CD4-positive, alpha-beta T cell (primary cell): ENCODE data around the gene DDIT4. TPM values are rescaled to one million over a fixed set of nuclear protein-coding genes. Genes with fewer than 3 reads are reported as not detected.

Source experiments
- ATAC-seq: fragments of 200-7000 bp; cut with Tn5 transposase; one replicate; pipeline ENCODE4 v1.10.0; 2022; ENCODE audit warnings: mild to moderate bottlenecking; ENCODE audit not compliant: poor library complexity
- CTCF ChIA-PET: fragments of 350-600 bp; sonication (Branson Sonifier 250); formaldehyde crosslinking; loops from one replicate; lab custom pipeline; 2021; ENCODE audit warnings: antibody characterized with exemption, inconsistent platforms; lab: Charles Lee
- POLR2A ChIA-PET: fragments of 350-600 bp; sonication (Branson Sonifier 250); formaldehyde crosslinking; loops from one replicate; lab custom pipeline; 2021; ENCODE audit warnings: antibody characterized with exemption, inconsistent platforms; lab: Charles Lee
- DNase-seq, 14 experiments: peaks; one replicate each; pipeline ENCODE4 v3.0.0-alpha.2; 2013 to 2020; ENCODE audit warnings: mixed read lengths in 2 of 14
- H3K27ac ChIP-seq, 2 donors: one replicate each; pipeline versions ENCODE4 v1.5.1 to v1.7.0; 2013; ENCODE audit warnings: low read length in 2 of 2, low read depth in 1 of 2, mild to moderate bottlenecking in 1 of 2
- H3K27me3 ChIP-seq, 2 experiments: 1 replicate in 1 of 2; 2 replicates in 1 of 2; pipeline versions ENCODE4 v1.6.1 to v1.7.0; 2013; ENCODE audit warnings: low read length in 2 of 2, control low read depth in 1 of 2, mild to moderate bottlenecking in 1 of 2, moderate library complexity in 1 of 2; ENCODE audit not compliant: insufficient read depth in 2 of 2, control insufficient read depth in 1 of 2
- H3K36me3 ChIP-seq: one replicate; pipeline ENCODE4 v1.6.1; 2013; ENCODE audit warnings: low read length, control low read depth; ENCODE audit not compliant: insufficient read depth
- H3K4me1 ChIP-seq: one replicate; pipeline ENCODE4 v1.6.1; 2013; ENCODE audit warnings: low read length, control low read depth; ENCODE audit not compliant: insufficient read depth
- H3K4me3 ChIP-seq: one replicate; pipeline ENCODE4 v1.5.1; 2013; ENCODE audit warnings: mild to moderate bottlenecking, low read length, moderate library complexity
- H3K9me3 ChIP-seq, 2 experiments: 1 replicate in 1 of 2; 2 replicates in 1 of 2; pipeline versions ENCODE4 v1.6.1 to v1.7.0; 2013; ENCODE audit warnings: low read length in 2 of 2, mild to moderate bottlenecking in 2 of 2, control low read depth in 1 of 2, moderate library complexity in 1 of 2; ENCODE audit not compliant: control insufficient read depth in 1 of 2, insufficient read depth in 1 of 2
- H3K27ac Mint-ChIP-seq: one replicate; pipeline ENCODE4 v1.8.0; 2020; ENCODE audit warnings: mixed read lengths
- H3K27me3 Mint-ChIP-seq: one replicate; pipeline ENCODE4 v1.8.0; 2021; ENCODE audit warnings: mixed read lengths
- H3K36me3 Mint-ChIP-seq: one replicate; pipeline ENCODE4 v1.8.0; 2021; ENCODE audit warnings: low read depth, mixed read lengths
- H3K4me1 Mint-ChIP-seq: one replicate; pipeline ENCODE4 v1.8.0; 2021; ENCODE audit warnings: low read depth, mixed read lengths
- H3K4me3 Mint-ChIP-seq: one replicate; pipeline ENCODE4 v1.8.0; 2020; ENCODE audit warnings: mild to moderate bottlenecking, mixed read lengths
- H3K9me3 Mint-ChIP-seq: one replicate; pipeline ENCODE4 v1.8.0; 2020; ENCODE audit warnings: mixed read lengths
- intact Hi-C, 2 experiments: fragments of 100-400 bp; cut with DNase I in 1 of 2; cut with micrococcal nuclease in 1 of 2; formaldehyde crosslinking; loops; one replicate each; pipeline versions ENCODE4 v1.15.1 to v1.9.0; 2023 to 2025; cut with DNase I, micrococcal nuclease
- total RNA-seq, 174 experiments: library from RNA in 2 of 174; stranded (reverse) in 2 of 174; gene quantifications; one replicate each; pipeline ENCODE4 v1.2.3 and lab custom pipeline; 2021 to 2026
- TF ChIP-seq, protein P1 (sequence below): fragments of 200-600 bp; IDR thresholded peaks from one replicate; pipeline ENCODE4 v1.8.0; 2022; ENCODE audit warnings: antibody characterized with exemption, mild to moderate bottlenecking

Gene DDIT4
- total RNA-seq, 2 experiments from 2014 or later = 427 to 436 TPM

DNA sequence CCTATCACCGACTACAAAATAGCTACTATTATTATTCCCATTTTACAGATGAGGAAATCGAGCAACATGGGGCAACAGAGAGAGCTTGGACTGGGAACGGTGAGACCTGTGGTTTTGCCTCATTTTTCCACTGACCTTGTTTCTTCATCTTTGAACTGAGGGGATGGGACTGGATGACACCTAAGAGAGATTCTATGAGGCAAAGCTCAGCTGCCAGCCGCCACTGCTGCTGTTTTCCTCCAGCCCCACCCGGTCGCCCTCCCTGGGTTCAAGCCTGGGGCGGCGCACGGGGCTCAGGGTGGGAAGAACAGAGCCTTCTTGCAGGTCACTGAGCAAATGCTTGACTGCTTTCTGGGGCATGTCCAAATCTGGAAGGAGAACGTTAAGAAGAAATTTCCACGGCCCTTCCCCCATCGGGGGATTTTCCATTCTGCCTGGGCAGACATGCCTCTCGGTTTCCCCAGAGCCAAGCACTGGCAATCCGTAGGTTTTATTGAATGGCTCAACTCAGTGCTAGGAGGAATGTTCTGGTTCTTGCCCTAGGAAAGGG, 12.3 kb downstream of the DDIT4 start:
- Mint-ChIP-seq H3K36me3 (no peaks in the 10 kb centered on the region), H3K9me3 (no peaks in the 10 kb centered on the region), H3K27me3 (no peaks in the 10 kb centered on the region), H3K4me3 (no peak overlapping the region), H3K4me1 (peaks cover 48% of the 10 kb centered on the region), H3K27ac (peak overlapping the region; percentile 71)
- peaks cover 33% of the 10 kb centered on the region for H3K4me1 ChIP-seq
- no peaks in the 10 kb centered on the region for H3K9me3 ChIP-seq
- H3K27me3 ChIP-seq = no peaks in the 10 kb centered on the region
- H3K27ac ChIP-seq = no peak overlapping the region
- H3K36me3 ChIP-seq = no peaks in the 10 kb centered on the region
- TF ChIP-seq, protein P1, sequence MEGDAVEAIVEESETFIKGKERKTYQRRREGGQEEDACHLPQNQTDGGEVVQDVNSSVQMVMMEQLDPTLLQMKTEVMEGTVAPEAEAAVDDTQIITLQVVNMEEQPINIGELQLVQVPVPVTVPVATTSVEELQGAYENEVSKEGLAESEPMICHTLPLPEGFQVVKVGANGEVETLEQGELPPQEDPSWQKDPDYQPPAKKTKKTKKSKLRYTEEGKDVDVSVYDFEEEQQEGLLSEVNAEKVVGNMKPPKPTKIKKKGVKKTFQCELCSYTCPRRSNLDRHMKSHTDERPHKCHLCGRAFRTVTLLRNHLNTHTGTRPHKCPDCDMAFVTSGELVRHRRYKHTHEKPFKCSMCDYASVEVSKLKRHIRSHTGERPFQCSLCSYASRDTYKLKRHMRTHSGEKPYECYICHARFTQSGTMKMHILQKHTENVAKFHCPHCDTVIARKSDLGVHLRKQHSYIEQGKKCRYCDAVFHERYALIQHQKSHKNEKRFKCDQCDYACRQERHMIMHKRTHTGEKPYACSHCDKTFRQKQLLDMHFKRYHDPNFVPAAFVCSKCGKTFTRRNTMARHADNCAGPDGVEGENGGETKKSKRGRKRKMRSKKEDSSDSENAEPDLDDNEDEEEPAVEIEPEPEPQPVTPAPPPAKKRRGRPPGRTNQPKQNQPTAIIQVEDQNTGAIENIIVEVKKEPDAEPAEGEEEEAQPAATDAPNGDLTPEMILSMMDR = no peak
- intact Hi-C loops = loop anchor here in 1 of 2 experiments (1.0 kb wide), 1 partner anchor 8 kb away; no protein-coding TSS in a partner anchor
- ChIA-PET CTCF (interaction anchor here (0.8 kb wide), 1 partner anchor 51 kb away, joined by 3 read pairs; no protein-coding TSS in a partner anchor), POLR2A (interaction anchor here (0.7 to 3.4 kb wide), 5 partner anchors 11 to 38 kb away, joined by 3 to 22 read pairs (median 3); no protein-coding TSS in a partner anchor)
- ATAC-seq (no peak), DNase-seq (peak in 1 of 14 experiments; percentile 23)
- no peak overlapping the region for H3K4me3 ChIP-seq

DNA sequence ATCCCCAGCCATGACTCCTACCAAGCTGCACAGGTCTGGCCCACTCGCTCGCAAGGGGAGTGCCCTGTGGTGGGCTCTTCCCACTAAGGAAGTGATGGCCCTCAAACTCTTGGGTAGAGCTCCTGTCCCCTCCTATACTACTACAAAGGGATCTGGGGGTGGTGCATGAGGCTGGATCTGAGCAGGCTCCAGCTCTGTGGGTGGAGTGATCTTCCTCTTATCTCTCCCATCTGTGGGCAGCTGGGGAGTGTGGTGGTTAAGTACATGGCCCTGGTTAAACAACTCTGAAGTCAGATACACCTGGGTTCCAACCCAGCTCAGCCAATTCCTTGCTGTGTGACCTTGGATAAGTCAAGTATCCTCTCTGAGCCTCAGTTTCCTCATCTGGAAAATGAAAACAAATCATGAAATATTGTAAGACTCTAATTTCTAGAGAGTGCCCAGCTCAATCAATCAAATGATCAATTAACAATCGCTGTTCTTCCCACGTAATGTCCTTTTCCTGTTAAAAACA, 17.4 kb downstream of the DDIT4 start:
- no peak overlapping the region for H3K4me3 ChIP-seq

DNA sequence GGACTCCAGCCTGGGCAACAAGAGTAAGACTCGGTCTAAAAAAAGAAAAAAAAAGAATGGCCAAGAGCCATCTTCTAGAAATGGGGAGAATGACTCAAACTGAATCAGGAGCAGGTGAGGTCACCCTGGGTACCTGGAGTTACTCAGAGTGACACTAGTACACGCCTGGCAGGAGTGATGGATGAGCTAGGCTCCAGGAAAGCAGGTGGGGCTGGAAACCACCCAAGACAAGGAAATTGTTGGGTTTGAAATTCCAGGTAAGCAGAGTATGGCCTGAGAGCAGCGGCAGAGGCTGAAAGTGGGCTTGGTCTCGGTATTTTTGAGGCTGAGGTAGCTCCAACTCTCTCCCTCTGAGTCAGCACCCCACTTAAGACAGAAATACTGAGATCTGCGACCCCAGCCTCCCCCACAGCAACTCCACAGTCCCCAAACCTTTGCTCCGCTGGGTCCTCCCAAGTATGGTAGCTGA, 18.5 kb downstream of the DDIT4 start:
- H3K27ac Mint-ChIP-seq = peak overlapping the region; percentile 52
- DNase-seq = peak in 2 of 14 experiments; percentile 33 to 35
- no peak for ATAC-seq
- POLR2A ChIA-PET = interaction anchor here (0.6 to 4.5 kb wide), 10 partner anchors 9 to 205 kb away, joined by 3 to 27 read pairs (median 6); partner anchors contain the start of genes DDIT4 and SPOCK2
- Histone ChIP-seq H3K27ac (no peak overlapping the region), H3K9me3 (no peaks in the 10 kb centered on the region), H3K4me3 (no peak overlapping the region), H3K4me1 (peaks cover 67% of the 10 kb centered on the region), H3K27me3 (no peaks in the 10 kb centered on the region), H3K36me3 (no peaks in the 10 kb centered on the region)
- peaks cover 62% of the 10 kb centered on the region for H3K4me1 Mint-ChIP-seq
- no peaks in the 10 kb centered on the region for H3K27me3 Mint-ChIP-seq
- TF ChIP-seq, protein P1 = no peak
- H3K36me3 Mint-ChIP-seq = no peaks in the 10 kb centered on the region
- CTCF ChIA-PET = interaction anchor here (0.7 to 2.0 kb wide), 4 partner anchors 10 to 34 kb away, joined by 3 to 8 read pairs (median 3); no protein-coding TSS in a partner anchor
- intact Hi-C loops = no loop called here
- no peaks in the 10 kb centered on the region for H3K9me3 Mint-ChIP-seq
- H3K4me3 Mint-ChIP-seq = peak overlapping the region; percentile 27

More for the DNA sequence above, 17.4 kb downstream of the DDIT4 start:
- Histone ChIP-seq H3K27ac (no peak overlapping the region), H3K9me3 (no peaks in the 10 kb centered on the region), H3K36me3 (no peaks in the 10 kb centered on the region), H3K4me1 (peaks cover 65% of the 10 kb centered on the region), H3K27me3 (no peaks in the 10 kb centered on the region)
- TF ChIP-seq, protein P1 = no peak
- no peaks in the 10 kb centered on the region for H3K27me3 Mint-ChIP-seq
- no peaks in the 10 kb centered on the region for H3K36me3 Mint-ChIP-seq
- peak in 5 of 14 experiments; percentile 44 to 83 (median 58) for DNase-seq
- intact Hi-C loops = no loop called here
- POLR2A ChIA-PET = interaction anchor here (0.5 to 4.5 kb wide), 12 partner anchors 8 to 204 kb away, joined by 3 to 27 read pairs (median 4); partner anchors contain the start of gene DDIT4
- CTCF ChIA-PET = interaction anchor here (0.6 to 1.5 kb wide), 8 partner anchors 9 to 243 kb away, joined by 3 to 5 read pairs (median 3); no protein-coding TSS in a partner anchor
- H3K4me1 Mint-ChIP-seq = peaks cover 66% of the 10 kb centered on the region
- H3K9me3 Mint-ChIP-seq = no peaks in the 10 kb centered on the region
- peak overlapping the region; percentile 67 for H3K4me3 Mint-ChIP-seq
- ATAC-seq = peak; percentile 67
- peak overlapping the region; percentile 49 for H3K27ac Mint-ChIP-seq
